AG04450 (cell line): Measurements from ENCODE around the gene HTRA1. TPM values are rescaled to one million over a fixed set of nuclear protein-coding genes. Genes with fewer than 3 reads are reported as not detected.

Source experiments
- CTCF ChIA-PET: fragments of 300-600, 350-600 bp; formaldehyde crosslinking; extraction: SDS; loops from one replicate; lab custom pipeline; 2022; ENCODE audit warnings: antibody characterized with exemption, inconsistent platforms; lab: Charles Lee
- POLR2A ChIA-PET: fragments of 350-600 bp; formaldehyde crosslinking; extraction: SDS; loops from one replicate; lab custom pipeline; 2021; ENCODE audit warnings: antibody characterized with exemption, inconsistent platforms; lab: Yijun Ruan, JAX
- DNase-seq: peaks from one replicate; pipeline ENCODE4 v3.0.0-alpha.2; 2011; ENCODE audit warnings: low read depth, low spot score
- H3K27ac ChIP-seq: one replicate; pipeline ENCODE4 v1.5.1; 2012; ENCODE audit warnings: low read depth, low read length, control low read depth
- H3K27me3 ChIP-seq: one replicate; pipeline ENCODE4 v1.6.0; 2012; ENCODE audit warnings: low read length; ENCODE audit not compliant: control insufficient read depth, insufficient read depth
- H3K4me3 ChIP-seq: 2 replicates; pipeline ENCODE4 v1.5.1; 2011; ENCODE audit warnings: mild to moderate bottlenecking, low read depth, low read length, control low read depth
- H3K9me3 ChIP-seq: 2 replicates; pipeline ENCODE4 v1.5.1; 2012; ENCODE audit warnings: low read length; ENCODE audit not compliant: control insufficient read depth, insufficient read depth
- polyA plus RNA-seq: library from polyadenylated mRNA; depleted of rRNA; stranded (reverse); fragments of >200 nt; gene quantifications from 2 replicates; pipeline ENCODE4 v1.2.3, GENCODE V29; 2011
- TF ChIP-seq, protein P1 (sequence below): IDR thresholded peaks from 2 replicates; pipeline ENCODE4 v1.5.1; 2011; ENCODE audit warnings: low read depth, low read length, control low read depth, inconsistent platforms

Gene HTRA1
- polyA plus RNA-seq, 1 experiment = 187 TPM

DNA sequence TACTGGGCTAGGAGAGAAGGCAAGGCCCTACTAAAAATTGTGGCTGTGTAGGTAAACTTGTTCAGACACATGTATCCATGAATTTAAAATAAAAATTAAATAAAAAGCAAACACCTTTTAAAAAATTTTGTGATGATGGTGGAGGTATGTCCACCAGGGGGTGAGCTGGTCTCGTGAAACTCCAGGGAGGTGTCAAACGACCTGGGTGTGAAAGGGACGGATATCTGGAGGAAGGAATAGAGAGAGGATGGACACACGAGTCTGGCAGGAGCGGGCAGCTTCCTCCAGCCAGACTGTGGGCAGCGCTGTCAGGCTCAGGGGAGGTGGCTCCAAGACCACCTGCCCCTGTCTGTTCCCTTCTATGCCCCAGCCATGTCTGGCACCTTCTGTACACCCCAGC lies 64.4 kb downstream of the HTRA1 start:
- no peak overlapping the region for H3K4me3 ChIP-seq
- no peak for DNase-seq
- ChIA-PET CTCF (interaction anchor here (2.2 kb wide), 1 partner anchor 40 kb away, joined by 6 read pairs; no protein-coding TSS in a partner anchor), POLR2A (no interaction called here)
- peaks cover 2% of the 10 kb centered on the region for H3K9me3 ChIP-seq
- TF ChIP-seq, protein P1, sequence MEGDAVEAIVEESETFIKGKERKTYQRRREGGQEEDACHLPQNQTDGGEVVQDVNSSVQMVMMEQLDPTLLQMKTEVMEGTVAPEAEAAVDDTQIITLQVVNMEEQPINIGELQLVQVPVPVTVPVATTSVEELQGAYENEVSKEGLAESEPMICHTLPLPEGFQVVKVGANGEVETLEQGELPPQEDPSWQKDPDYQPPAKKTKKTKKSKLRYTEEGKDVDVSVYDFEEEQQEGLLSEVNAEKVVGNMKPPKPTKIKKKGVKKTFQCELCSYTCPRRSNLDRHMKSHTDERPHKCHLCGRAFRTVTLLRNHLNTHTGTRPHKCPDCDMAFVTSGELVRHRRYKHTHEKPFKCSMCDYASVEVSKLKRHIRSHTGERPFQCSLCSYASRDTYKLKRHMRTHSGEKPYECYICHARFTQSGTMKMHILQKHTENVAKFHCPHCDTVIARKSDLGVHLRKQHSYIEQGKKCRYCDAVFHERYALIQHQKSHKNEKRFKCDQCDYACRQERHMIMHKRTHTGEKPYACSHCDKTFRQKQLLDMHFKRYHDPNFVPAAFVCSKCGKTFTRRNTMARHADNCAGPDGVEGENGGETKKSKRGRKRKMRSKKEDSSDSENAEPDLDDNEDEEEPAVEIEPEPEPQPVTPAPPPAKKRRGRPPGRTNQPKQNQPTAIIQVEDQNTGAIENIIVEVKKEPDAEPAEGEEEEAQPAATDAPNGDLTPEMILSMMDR = no peak
- H3K27me3 ChIP-seq = peaks cover 17% of the 10 kb centered on the region
- H3K27ac ChIP-seq = no peak overlapping the region

DNA sequence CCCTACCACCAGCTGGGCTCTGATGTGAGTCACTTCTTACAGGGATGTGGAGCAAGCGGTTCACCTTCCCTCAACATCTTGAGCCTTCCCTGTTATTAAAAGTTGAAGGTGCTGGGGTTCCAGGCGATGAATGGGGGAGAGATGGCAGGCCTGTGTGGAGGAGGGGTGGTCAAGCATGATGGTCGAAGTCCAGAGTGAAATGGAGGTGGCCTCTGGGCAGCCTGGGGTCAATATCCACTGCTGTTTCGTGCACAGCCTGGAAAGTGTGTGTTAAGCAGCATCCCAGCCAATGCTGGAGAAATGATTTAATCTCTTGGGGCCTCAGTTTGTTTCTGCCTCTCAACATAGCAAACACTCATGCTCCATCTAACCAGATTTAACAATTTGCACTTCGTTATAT lies 65.5 kb downstream of the HTRA1 start:
- Histone ChIP-seq H3K27me3 (peaks cover 17% of the 10 kb centered on the region), H3K4me3 (no peak overlapping the region), H3K27ac (no peak overlapping the region), H3K9me3 (peaks cover 2% of the 10 kb centered on the region)
- ChIA-PET POLR2A (no interaction called here), CTCF (interaction anchor here (1.0 kb wide), 1 partner anchor 476 kb away, joined by 4 read pairs; no protein-coding TSS in a partner anchor)
- DNase-seq = no peak
- TF ChIP-seq, protein P1 = no peak

DNA sequence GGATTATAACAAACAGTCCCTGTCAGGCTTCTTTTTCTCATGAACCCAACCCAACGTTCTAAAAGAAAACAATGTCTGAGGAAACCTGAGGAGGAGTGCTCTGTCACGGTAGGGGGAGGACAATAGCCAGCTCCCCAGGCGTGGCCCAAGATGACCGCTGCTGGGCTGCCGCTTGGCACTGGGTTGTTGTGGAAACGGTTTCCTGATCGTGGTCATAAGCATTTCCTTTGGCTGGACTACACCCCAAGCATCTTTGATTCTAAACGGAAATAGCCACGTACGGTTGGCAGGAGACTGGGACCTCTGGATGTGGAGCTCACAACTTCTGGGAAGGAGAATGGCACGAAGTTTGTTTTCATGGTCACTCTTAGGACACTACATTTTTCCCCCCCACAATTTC lies 68.8 kb downstream of the HTRA1 start:
- CTCF ChIA-PET = no interaction called here
- POLR2A ChIA-PET = no interaction called here
- DNase-seq = no peak
- Histone ChIP-seq H3K27me3 (peaks cover 21% of the 10 kb centered on the region), H3K4me3 (no peak overlapping the region), H3K9me3 (no peaks in the 10 kb centered on the region; the same call in 1 of the 2 replicates), H3K27ac (no peak overlapping the region)
- TF ChIP-seq, protein P1 = no peak

GRCh38 chr10:122531261-122531660 lies 69.9 kb downstream of the HTRA1 start:
- TF ChIP-seq, protein P1 = no peak
- no peaks in the 10 kb centered on the region; the same call in 1 of the 2 replicates for H3K9me3 ChIP-seq
- ChIA-PET POLR2A (no interaction called here), CTCF (no interaction called here)
- no peak overlapping the region for H3K27ac ChIP-seq
- H3K4me3 ChIP-seq = no peak overlapping the region
- peaks cover 17% of the 10 kb centered on the region for H3K27me3 ChIP-seq
- no peak for DNase-seq

GRCh38 chr10:122531939-122532338 lies 70.6 kb downstream of the HTRA1 start:
- Histone ChIP-seq H3K27me3 (peaks cover 17% of the 10 kb centered on the region), H3K9me3 (no peaks in the 10 kb centered on the region; the same call in 1 of the 2 replicates), H3K27ac (no peak overlapping the region), H3K4me3 (no peak overlapping the region)
- TF ChIP-seq, protein P1 = no peak
- POLR2A ChIA-PET = no interaction called here
- CTCF ChIA-PET = no interaction called here
- no peak for DNase-seq
